Sciatic nerve (tissue), 2 donors: ENCODE data around the gene ANO6. TPM values are rescaled to one million over a fixed set of nuclear protein-coding genes. Genes with fewer than 3 reads are reported as not detected.
"Not testable (repeated sequence)": the region's sequence is repeated elsewhere in the genome, so short reads cannot be mapped to it uniquely, and the experiment has no call there.

ENCODE experiments used
- ATAC-seq: fragments of 200-7000 bp; cut with Tn5 transposase; one replicate; pipeline ENCODE4 v1.9.1; 2020; ENCODE audit warnings: mild to moderate bottlenecking, moderate library complexity
- DNase-seq: peaks from one replicate; pipeline ENCODE4 v3.0.0-alpha.2; 2020; ENCODE audit warnings: low spot score
- intact Hi-C: fragments of 100-400 bp; cut with DNase I; formaldehyde crosslinking; loops from one replicate; pipeline ENCODE4 v1.14.2; 2022
- total RNA-seq: library from RNA; stranded (reverse); fragmentation: NEBNext Ultra II Directional; extraction: Animal tissue kit (Norgen Biotek cat#: 25700); gene quantifications from one replicate; pipeline ENCODE4 v1.2.1, GENCODE V29; 2021
- donor health status: DM: no; HTN: no; CAD: no.
- donor health status: DM: no; HTN: no; CAD: no.

Gene ANO6
- total RNA-seq, 1 donor from 2014 or later = 50.6 TPM

- ATAC-seq = peak; percentile 53
- DNase-seq = no peak
- intact Hi-C loops = no loop called here
Observed at GRCh38 chr12:45356822-45357538, 141.1 kb downstream of the ANO6 start.

GRCh38 chr12:45357539-45358417 is 141.9 kb downstream of the ANO6 start:
- ATAC-seq (peak; percentile 97), DNase-seq (peak; percentile 63)
- intact Hi-C loops = no loop called here

GRCh38 chr12:45362291-45362690 is 146.4 kb downstream of the ANO6 start:
- ATAC-seq (no peak), DNase-seq (no peak)
- intact Hi-C loops = no loop called here

- no peak for DNase-seq
- intact Hi-C loops = no loop called here
Observed at GRCh38 chr12:45363903-45364302, 148.0 kb downstream of the ANO6 start.

GRCh38 chr12:45368841-45369489 is 153.1 kb downstream of the ANO6 start:
- intact Hi-C loops = no loop called here
- DNase-seq (no peak), ATAC-seq (no peak)

More at GRCh38 chr12:45363903-45364302, 148.0 kb downstream of the ANO6 start:
- no peak for ATAC-seq

- intact Hi-C loops = no loop called here
- ATAC-seq = no peak
- no peak for DNase-seq
Observed at GRCh38 chr12:45377815-45378214, 161.9 kb downstream of the ANO6 start.

- intact Hi-C loops = no loop called here
- ATAC-seq (no peak), DNase-seq (no peak)
Observed at GRCh38 chr12:45379261-45379660, 163.4 kb downstream of the ANO6 start.

GRCh38 chr12:45381351-45381750 is 165.5 kb downstream of the ANO6 start:
- ATAC-seq (no peak), DNase-seq (no peak)
- intact Hi-C loops = no loop called here

- ATAC-seq (peak; percentile 70), DNase-seq (no peak)
- intact Hi-C loops = no loop called here
Observed at GRCh38 chr12:45388545-45388944, 172.7 kb downstream of the ANO6 start.

GRCh38 chr12:45389426-45389825 is 173.5 kb downstream of the ANO6 start:
- intact Hi-C loops = no loop called here
- no peak for ATAC-seq
- DNase-seq = no peak

GRCh38 chr12:45397499-45397898 is 181.6 kb downstream of the ANO6 start:
- ATAC-seq, intact Hi-C loops, DNase-seq: not testable (repeated sequence)

GRCh38 chr12:45398552-45398951 is 182.7 kb downstream of the ANO6 start:
- ATAC-seq = no peak
- intact Hi-C loops = no loop called here
- no peak for DNase-seq

GRCh38 chr12:45400991-45401390 is 185.1 kb downstream of the ANO6 start:
- ATAC-seq (no peak), DNase-seq (no peak)
- intact Hi-C loops = no loop called here

GRCh38 chr12:45402288-45402687 is 186.4 kb downstream of the ANO6 start:
- DNase-seq (no peak), ATAC-seq (no peak)
- intact Hi-C loops = no loop called here

GRCh38 chr12:45406988-45407850 is 191.3 kb downstream of the ANO6 start:
- DNase-seq = no peak
- intact Hi-C loops = no loop called here
- ATAC-seq = peak; percentile 68

- intact Hi-C loops = no loop called here
- no peak for DNase-seq
- no peak for ATAC-seq
Observed at GRCh38 chr12:45407981-45408728, 192.3 kb downstream of the ANO6 start.

GRCh38 chr12:45408729-45409114 is 192.8 kb downstream of the ANO6 start:
- DNase-seq = no peak
- intact Hi-C loops = no loop called here
- no peak for ATAC-seq

- intact Hi-C loops = no loop called here
- ATAC-seq = no peak
- no peak for DNase-seq
Observed at GRCh38 chr12:45409966-45410365, 194.1 kb downstream of the ANO6 start.
